H1 (cell line): ENCODE results near the gene PLEKHN1.

ENCODE experiments used
- ATF3 ChIP-seq: IDR thresholded peaks from 2 replicates; pipeline ENCODE4 v1.6.1; 2011; ENCODE audit warnings: low read depth, mild to moderate bottlenecking, low read length; ENCODE audit not compliant: insufficient read depth
- CBX5 ChIP-seq: fragments of 300-800, 300-1000 bp; sonication (generic); IDR thresholded peaks from 2 replicates; pipeline ENCODE4 v1.7.1; 2016; ENCODE audit warnings: antibody characterized with exemption, low read length, low read depth
- CHD7 ChIP-seq: fragments of 300-600 bp; sonication (generic); IDR thresholded peaks from 2 replicates; pipeline ENCODE4 v1.7.1; 2012; ENCODE audit warnings: low read length, moderate library complexity, mild to moderate bottlenecking, inconsistent platforms; ENCODE audit not compliant: insufficient replicate concordance
- CTCF ChIP-seq, 3 experiments: IDR thresholded peaks; 1 replicate in 2 of 3; 2 replicates in 1 of 3; pipeline versions ENCODE4 v1.5.1 to v1.6.1; 2011; ENCODE audit warnings: low read length in 3 of 3, mild to moderate bottlenecking in 3 of 3, inconsistent platforms in 2 of 3, low read depth in 1 of 3, moderate library complexity in 1 of 3; ENCODE audit not compliant: insufficient read depth in 1 of 3; ENCODE audit errors: control extremely low read depth in 1 of 3
- EP300 ChIP-seq, 2 experiments: IDR thresholded peaks; 1 replicate in 1 of 2; 2 replicates in 1 of 2; pipeline ENCODE4 v1.6.1; 2011 to 2012; ENCODE audit warnings: low read depth in 2 of 2, low read length in 2 of 2, mild to moderate bottlenecking in 2 of 2, borderline replicate concordance in 1 of 2, inconsistent platforms in 1 of 2, moderate library complexity in 1 of 2
- EZH2 ChIP-seq: fragments of 200-600 bp; sonication (generic); IDR thresholded peaks from 2 replicates; pipeline ENCODE4 v1.7.1; 2012; ENCODE audit warnings: low read depth, mild to moderate bottlenecking, moderate library complexity, low read length, inconsistent platforms; ENCODE audit not compliant: severe bottlenecking
- HDAC6 ChIP-seq: IDR thresholded peaks from one replicate; pipeline ENCODE4 v1.7.1; 2012; ENCODE audit warnings: low read depth, mild to moderate bottlenecking, inconsistent platforms, low read length, moderate library complexity
- JUN ChIP-seq: IDR thresholded peaks from 2 replicates; pipeline ENCODE4 v1.6.1; 2011; ENCODE audit warnings: low read depth, mild to moderate bottlenecking, improper control_type of control experiment, low read length
- JUND ChIP-seq: IDR thresholded peaks from 2 replicates; pipeline ENCODE4 v1.6.1; 2011; ENCODE audit warnings: mild to moderate bottlenecking, improper control_type of control experiment, low read length
- KDM4A ChIP-seq: IDR thresholded peaks from one replicate; pipeline ENCODE4 v1.7.1; 2012; ENCODE audit warnings: low read depth, mild to moderate bottlenecking, moderate library complexity, low read length, inconsistent platforms; ENCODE audit not compliant: severe bottlenecking
- POLR2A ChIP-seq, 2 experiments: IDR thresholded peaks; 1 replicate in 1 of 2; 2 replicates in 1 of 2; pipeline ENCODE4 v1.6.1; 2011; ENCODE audit warnings: low read depth in 2 of 2, low read length in 2 of 2, mild to moderate bottlenecking in 2 of 2; ENCODE audit errors: control extremely low read depth in 1 of 2
- POLR2AphosphoS5 ChIP-seq: IDR thresholded peaks from 2 replicates; pipeline ENCODE4 v1.6.1; 2011; ENCODE audit warnings: low read depth, low read length
- RFX5 ChIP-seq: IDR thresholded peaks from 2 replicates; pipeline ENCODE4 v1.6.1; 2011; ENCODE audit warnings: low read depth, low read length, improper control_type of control experiment, borderline replicate concordance
- SP1 ChIP-seq: IDR thresholded peaks from 2 replicates; pipeline ENCODE4 v1.6.1; 2011; ENCODE audit warnings: low read depth, low read length

GRCh38 chr1:963746-964525 is 2.3 kb upstream of the PLEKHN1 start:
- no peak for TF ChIP-seq CTCF (IDR thresholded peaks at IDR 0.05; ENCODE audit: control extremely low read depth in 1 of 3, insufficient read depth in 1 of 3, low read depth in 1 of 3, low read length in 3 of 3)
- no peak for TF ChIP-seq CBX5
- TF ChIP-seq EP300 (IDR thresholded peaks at IDR 0.05; ENCODE audit: borderline replicate concordance in 1 of 2, low read depth in 2 of 2, low read length in 2 of 2) = no peak
- no peak for TF ChIP-seq JUN
- TF ChIP-seq RFX5 = no peak
- TF ChIP-seq POLR2A (IDR thresholded peaks at IDR 0.05; ENCODE audit: control extremely low read depth in 1 of 2, low read depth in 2 of 2, low read length in 2 of 2) = no peak
- no peak for TF ChIP-seq ATF3
- TF ChIP-seq JUND = no peak
- TF ChIP-seq POLR2AphosphoS5 = no peak
- TF ChIP-seq HDAC6 = no peak
- no peak for TF ChIP-seq CHD7
- TF ChIP-seq KDM4A = no peak
- TF ChIP-seq SP1 = no peak
- no peak for TF ChIP-seq EZH2
